Effector memory CD8-positive, alpha-beta T cell (primary cell): Measurements from ENCODE around the gene CSAD.
"Not testable (repeated sequence)": the region's sequence is repeated elsewhere in the genome, so short reads cannot be mapped to it uniquely, and the experiment has no call there.

Experiments
- ATAC-seq: fragments of 150-1000 bp; cut with Tn5 transposase; replicated peaks from 2 replicates; pipeline ENCODE4 v1.10.0; 2021; ENCODE audit warnings: mild to moderate bottlenecking, moderate library complexity
- DNase-seq, 3 experiments: peaks; one replicate each; pipeline ENCODE4 v3.0.0; 2021
- H3K27ac Mint-ChIP-seq, 2 donors: one replicate each; pipeline ENCODE4 v1.8.0; 2022; ENCODE audit warnings: mild to moderate bottlenecking in 2 of 2, mixed read lengths in 2 of 2, moderate library complexity in 2 of 2
- H3K27me3 Mint-ChIP-seq, 2 donors: one replicate each; pipeline ENCODE4 v1.8.0; 2022; ENCODE audit warnings: mixed read lengths in 2 of 2
- H3K36me3 Mint-ChIP-seq: one replicate; pipeline ENCODE4 v1.8.0; 2022; ENCODE audit warnings: mild to moderate bottlenecking, moderate library complexity, mixed read lengths; ENCODE audit not compliant: insufficient read depth
- H3K4me1 Mint-ChIP-seq, 2 donors: one replicate each; pipeline ENCODE4 v1.8.0; 2022; ENCODE audit warnings: low read depth in 2 of 2, mixed read lengths in 2 of 2
- H3K4me3 Mint-ChIP-seq, 2 donors: one replicate each; pipeline ENCODE4 v1.8.0; 2022; ENCODE audit warnings: mild to moderate bottlenecking in 2 of 2, mixed read lengths in 2 of 2, moderate library complexity in 2 of 2
- H3K9me3 Mint-ChIP-seq, 2 donors: one replicate each; pipeline ENCODE4 v1.8.0; 2022; ENCODE audit warnings: mixed read lengths in 2 of 2

Gene CSAD

DNA sequence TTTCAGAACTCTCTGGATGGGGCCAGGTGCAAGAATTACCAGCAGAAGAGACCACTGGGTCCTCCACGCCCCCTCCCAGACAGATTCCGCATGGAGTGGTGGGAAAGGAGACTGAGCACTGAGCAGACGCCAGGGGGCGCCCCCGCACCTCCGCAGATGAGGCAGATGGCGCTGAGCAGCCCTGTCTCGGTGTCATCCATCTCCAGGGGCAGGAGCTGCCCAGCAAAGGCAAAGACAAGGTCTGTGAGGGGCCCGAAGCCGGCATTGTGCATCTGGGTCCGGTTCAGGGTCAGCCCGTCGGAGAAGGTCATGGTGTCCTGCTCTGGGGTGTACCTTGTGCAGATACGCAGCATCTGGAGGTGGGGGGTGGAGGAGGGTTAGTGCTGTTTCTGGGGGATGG lies 32.6 kb upstream of the CSAD start:
- ATAC-seq (peak; percentile 61), DNase-seq (peak; percentile 78 to 80 (median 79))
- H3K4me3 Mint-ChIP-seq: peak overlapping the region in 1 of 2 donors; percentile 20
- H3K27ac Mint-ChIP-seq: peak overlapping the region; percentile 84 to 89
- no peaks in the 10 kb centered on the region for H3K27me3 Mint-ChIP-seq
- H3K4me1 Mint-ChIP-seq: peaks cover 58 to 74% of the 10 kb centered on the region in 2 donors
- H3K36me3 Mint-ChIP-seq: peaks cover 49% of the 10 kb centered on the region
- H3K9me3 Mint-ChIP-seq: no peaks in the 10 kb centered on the region

DNA sequence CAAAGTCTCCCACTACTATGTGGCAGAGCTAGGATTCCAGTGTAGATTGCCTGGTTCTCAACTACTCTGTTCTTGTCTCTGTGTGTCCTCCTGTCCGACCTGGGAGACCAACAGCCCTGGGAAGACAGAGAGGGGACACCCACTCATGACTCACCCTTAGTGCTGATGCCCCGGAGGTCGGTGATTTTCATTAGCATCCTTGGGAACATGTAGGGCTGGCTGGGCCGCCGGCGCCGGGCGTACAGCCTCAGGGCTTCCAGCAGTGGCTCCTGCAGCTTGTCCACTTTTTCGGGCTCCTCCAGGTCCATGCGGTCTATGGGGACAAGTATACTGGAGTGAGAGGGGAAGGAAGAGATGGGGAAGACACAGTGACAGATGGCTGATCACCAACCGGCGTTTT lies 32.2 kb upstream of the CSAD start:
- H3K9me3 Mint-ChIP-seq: no peaks in the 10 kb centered on the region
- peak overlapping the region in 1 of 2 donors; percentile 89 for H3K27ac Mint-ChIP-seq
- no peaks in the 10 kb centered on the region for H3K27me3 Mint-ChIP-seq
- peaks cover 58 to 75% of the 10 kb centered on the region in 2 donors for H3K4me1 Mint-ChIP-seq
- H3K36me3 Mint-ChIP-seq: peaks cover 48% of the 10 kb centered on the region
- no peak for ATAC-seq
- H3K4me3 Mint-ChIP-seq: no peak overlapping the region
- no peak for DNase-seq

DNA sequence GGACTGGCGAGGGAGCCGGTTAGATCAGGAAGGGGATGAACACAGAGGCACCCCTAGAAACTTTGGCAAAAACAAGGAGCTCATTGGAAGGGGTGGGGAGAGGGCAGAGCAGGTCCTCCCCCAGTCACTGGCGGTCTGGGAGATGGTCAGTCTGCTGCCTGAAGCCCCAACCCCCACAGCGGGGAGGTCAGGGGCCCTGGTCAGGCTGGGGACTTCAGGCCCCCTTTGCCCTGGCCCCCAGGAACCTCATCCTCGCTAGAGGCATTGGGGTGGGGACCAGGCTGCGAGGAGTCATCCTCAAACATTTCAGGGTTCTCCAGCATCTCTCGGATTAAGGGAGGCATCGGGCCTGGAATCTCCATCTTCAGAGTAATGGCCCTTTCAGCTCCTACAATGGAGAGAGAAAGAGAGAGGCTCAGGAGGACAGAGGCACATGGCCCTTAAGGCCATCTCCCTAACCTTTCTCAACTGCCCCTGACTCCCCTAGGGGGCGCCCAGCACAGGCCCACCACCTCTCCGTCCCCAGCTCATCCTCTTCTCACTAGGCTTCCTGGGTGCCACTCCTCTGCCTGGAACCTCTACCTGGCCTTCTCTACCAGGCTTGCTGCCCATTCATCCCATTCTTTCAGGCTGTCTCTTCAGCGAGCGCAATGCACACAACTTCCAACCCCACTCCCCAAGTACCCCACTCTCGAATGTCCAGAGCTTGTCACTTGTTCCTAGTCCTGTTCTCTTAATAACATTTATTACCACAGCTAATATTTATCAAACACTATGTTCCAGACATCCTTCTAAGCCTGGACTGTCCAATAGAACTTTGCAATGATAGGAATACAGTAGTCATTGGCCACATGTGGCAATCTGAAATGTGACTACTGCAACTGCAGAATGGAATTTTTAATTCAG lies 31.0 kb upstream of the CSAD start:
- Mint-ChIP-seq H3K4me3 (no peak overlapping the region), H3K9me3 (no peaks in the 10 kb centered on the region), H3K27me3 (no peaks in the 10 kb centered on the region), H3K27ac (peak overlapping the region; percentile 17 to 85), H3K36me3 (peaks cover 42% of the 10 kb centered on the region), H3K4me1 (peaks cover 56 to 72% of the 10 kb centered on the region in 2 donors)
- DNase-seq (no peak), ATAC-seq (no peak)

DNA sequence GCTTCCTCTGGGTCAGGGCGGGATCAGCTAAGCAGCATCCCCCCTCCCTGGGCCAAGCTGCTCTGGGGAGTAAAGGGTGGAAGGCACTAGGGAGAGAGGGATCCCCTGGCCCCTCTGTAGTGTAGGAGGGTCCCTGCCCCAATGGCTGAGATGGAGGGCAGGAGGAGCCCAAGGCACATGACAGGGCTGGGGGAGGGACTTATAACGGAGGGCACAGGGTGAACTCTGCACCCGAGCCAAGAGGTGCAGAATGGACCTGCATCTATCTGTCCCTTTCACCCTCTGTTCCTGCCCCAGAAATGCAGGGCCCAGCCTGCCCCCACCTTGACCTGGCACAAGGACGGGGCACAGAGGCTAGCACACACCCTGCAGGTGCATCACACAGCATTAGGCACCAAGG lies 30.1 kb upstream of the CSAD start:
- Mint-ChIP-seq H3K27me3 (no peaks in the 10 kb centered on the region), H3K4me1 (peaks cover 56 to 71% of the 10 kb centered on the region in 2 donors), H3K27ac (no peak overlapping the region), H3K36me3 (peaks cover 42% of the 10 kb centered on the region), H3K4me3 (no peak overlapping the region), H3K9me3 (no peaks in the 10 kb centered on the region)
- no peak for DNase-seq
- no peak for ATAC-seq

DNA sequence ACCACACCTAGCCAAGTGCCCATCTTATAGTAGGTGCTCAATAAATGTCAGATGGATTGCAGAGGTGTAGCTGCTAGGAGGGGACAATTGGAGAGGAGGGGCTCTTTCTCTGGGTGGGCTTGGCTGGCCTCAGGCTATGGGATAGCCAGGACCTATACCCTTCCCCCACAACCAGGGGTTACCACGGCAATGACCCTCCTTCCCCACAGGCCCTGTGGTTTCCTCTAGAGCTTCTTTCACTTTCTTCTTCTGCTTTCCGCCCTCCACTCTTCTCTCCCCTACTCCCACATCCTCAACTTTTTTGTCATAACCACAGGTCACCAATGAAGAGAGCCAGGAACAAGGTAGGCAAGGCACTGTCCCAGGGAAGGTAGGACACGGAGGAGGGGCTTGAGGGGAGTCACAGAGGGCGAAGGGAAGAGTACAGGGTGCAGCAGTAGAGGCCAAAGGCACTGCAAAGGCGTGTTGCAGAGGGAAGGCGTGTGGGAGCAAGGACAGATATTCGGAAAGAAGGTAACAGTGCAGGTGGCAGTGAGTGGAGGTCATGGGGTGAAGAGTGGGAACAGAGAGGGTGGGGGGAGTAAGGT lies 28.2 kb upstream of the CSAD start:
- peak; percentile 24 for ATAC-seq
- no peaks in the 10 kb centered on the region for H3K9me3 Mint-ChIP-seq
- peak overlapping the region; percentile 85 to 89 for H3K27ac Mint-ChIP-seq
- peak overlapping the region; percentile 81 to 92 for H3K4me3 Mint-ChIP-seq
- H3K27me3 Mint-ChIP-seq: no peaks in the 10 kb centered on the region
- peaks cover 63 to 66% of the 10 kb centered on the region in 2 donors for H3K4me1 Mint-ChIP-seq
- DNase-seq: no peak
- H3K36me3 Mint-ChIP-seq: peaks cover 32% of the 10 kb centered on the region

DNA sequence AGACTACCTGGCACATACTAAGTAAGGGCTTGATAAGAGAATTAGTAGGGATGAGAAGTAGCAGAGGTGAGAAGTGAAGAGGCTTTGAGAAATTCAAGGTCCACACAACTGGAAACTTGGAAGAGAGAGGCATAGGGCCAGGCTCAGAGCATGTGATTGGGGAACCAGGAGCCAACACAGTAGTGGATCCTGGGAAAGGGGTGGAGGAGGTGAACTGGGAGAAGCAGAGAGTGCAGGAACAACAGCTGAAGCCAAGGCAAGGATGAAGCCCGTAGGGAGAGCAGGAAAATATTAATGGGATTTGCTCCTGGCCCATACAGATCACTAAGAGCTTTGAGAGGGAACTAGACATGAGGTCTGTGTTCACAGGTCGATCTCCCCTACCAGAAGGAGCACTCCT lies 27.7 kb upstream of the CSAD start:
- Mint-ChIP-seq H3K4me1 (peaks cover 61% of the 10 kb centered on the region in 2 donors), H3K36me3 (peaks cover 32% of the 10 kb centered on the region), H3K27ac (peak overlapping the region; percentile 85 to 89), H3K27me3 (no peaks in the 10 kb centered on the region), H3K9me3 (no peaks in the 10 kb centered on the region), H3K4me3 (peak overlapping the region; percentile 81 to 92)
- no peak for DNase-seq
- no peak for ATAC-seq

DNA sequence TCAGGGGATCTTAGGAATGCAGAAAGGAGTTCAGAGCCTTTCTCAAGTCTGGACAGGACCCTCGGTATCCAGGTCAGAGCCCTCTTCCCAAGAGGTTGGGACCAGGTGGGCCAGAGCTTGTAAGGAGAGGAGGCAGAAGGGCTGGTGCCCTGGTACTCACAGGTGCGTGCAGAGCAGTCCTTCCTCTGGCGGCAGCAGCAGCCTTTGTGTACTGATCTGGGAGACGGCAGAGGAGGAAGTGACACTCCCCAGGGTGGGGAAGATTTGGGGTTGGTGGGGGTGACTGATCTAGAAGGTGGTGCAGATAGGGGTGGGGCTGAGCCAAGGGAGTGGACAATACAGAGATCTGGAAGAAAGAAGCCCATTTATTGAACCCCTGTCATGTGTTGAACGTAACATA lies 26.3 kb upstream of the CSAD start, which contains the start of gene ITGB7:
TSS of gene ITGB7 (minus strand) at position 210 of the 400 bp plus-strand sequence. CDS start 6,808 bp downstream, outside the sequence.
- Mint-ChIP-seq H3K36me3 (peaks cover 28% of the 10 kb centered on the region), H3K27me3 (no peaks in the 10 kb centered on the region), H3K4me3 (peak within 1 kb of the TSS; percentile 81 to 92), H3K9me3 (no peaks in the 10 kb centered on the region), H3K4me1 (peaks cover 56 to 63% of the 10 kb centered on the region in 2 donors), H3K27ac (peak within 1 kb of the TSS; percentile 85 to 89)
- DNase-seq: peak; percentile 56 to 62 (median 58)
- ATAC-seq: peak; percentile 80

DNA sequence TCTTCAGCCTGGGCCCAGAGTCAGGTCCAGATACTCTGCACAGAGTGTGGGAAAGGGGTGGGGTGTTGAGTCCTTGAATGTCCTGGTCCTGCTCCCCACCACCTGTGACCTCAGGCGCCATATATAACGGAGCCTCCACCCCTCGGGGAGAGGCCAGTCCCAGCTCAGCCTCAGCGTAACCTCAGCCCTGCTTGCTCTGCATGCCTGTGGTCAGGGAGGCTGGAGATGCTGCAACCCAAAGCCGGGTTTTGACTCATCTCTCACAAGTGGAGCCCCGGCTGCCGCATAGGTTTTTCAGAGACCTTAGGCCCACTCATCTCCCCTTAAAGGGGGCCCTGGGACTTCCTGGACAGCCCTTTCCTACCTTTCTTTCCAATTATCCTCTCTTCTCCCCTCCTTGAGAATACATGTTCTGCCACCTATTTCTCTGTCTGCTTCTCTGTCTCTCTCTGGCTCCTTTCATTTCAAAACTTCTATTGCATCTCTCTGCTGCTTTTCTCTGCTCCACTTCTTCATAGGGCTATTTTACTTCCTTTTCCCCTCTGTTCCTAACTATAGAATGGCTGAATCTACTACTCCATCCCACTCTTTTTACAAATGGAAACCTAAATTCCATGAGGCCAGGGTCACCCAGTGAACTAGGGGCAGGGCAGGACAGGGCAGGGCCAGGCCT lies 25.2 kb upstream of the CSAD start:
- Mint-ChIP-seq H3K4me3 (peak overlapping the region; percentile 81 to 92), H3K27ac (peak overlapping the region; percentile 85 to 89)

DNA sequence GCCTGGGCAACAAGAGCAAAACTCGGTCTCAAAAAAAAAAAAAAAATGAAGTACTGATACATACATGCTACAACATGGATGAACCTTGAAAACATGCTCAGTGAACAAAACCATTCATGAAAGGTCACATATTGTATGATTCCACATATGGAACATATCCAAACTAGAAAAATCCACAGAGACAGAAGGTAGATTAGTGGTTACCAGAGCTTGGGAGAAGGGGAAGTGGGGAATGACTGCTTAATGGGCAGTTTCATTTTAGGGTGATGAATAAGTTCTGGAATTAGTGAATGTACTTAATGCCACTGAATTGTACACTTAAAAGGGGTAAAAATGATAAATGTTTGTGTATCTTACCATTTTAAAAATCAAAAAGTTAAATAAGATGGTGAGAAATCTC lies 23.6 kb upstream of the CSAD start:
- peaks cover 34% of the 10 kb centered on the region for H3K36me3 Mint-ChIP-seq
- ATAC-seq (no peak), DNase-seq (no peak)
- H3K27me3 Mint-ChIP-seq: no peaks in the 10 kb centered on the region
- H3K4me1 Mint-ChIP-seq: peaks cover 61 to 72% of the 10 kb centered on the region in 2 donors
- H3K9me3 Mint-ChIP-seq: no peaks in the 10 kb centered on the region
- peak overlapping the region; percentile 81 to 92 for H3K4me3 Mint-ChIP-seq
- H3K27ac Mint-ChIP-seq: no peak overlapping the region

More for the DNA sequence above, 25.2 kb upstream of the CSAD start:
- H3K9me3 Mint-ChIP-seq: no peaks in the 10 kb centered on the region
- H3K4me1 Mint-ChIP-seq: peaks cover 55 to 63% of the 10 kb centered on the region in 2 donors
- DNase-seq (peak; percentile 45 to 51 (median 51)), ATAC-seq (peak; percentile 80)
- H3K36me3 Mint-ChIP-seq: peaks cover 28% of the 10 kb centered on the region
- no peaks in the 10 kb centered on the region for H3K27me3 Mint-ChIP-seq

DNA sequence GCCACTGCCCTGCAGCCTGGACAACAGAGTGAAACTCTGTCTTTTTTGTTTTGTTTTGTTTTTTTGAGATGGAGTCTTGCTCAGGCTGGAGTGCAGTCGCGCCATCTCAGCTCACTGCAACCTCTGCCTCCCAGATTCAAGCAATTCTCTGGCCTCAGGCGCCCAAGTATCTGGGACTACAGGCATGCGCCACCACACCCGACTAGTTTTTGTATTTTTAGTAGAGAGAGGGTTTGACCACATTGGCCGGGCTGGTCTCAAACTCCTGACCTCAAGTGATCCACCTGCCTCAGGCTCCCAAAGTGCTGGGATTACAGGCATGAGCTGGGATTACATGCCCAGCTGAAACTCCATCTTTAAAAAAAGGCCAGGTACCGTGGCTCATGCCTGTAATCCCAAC lies 21.6 kb upstream of the CSAD start:
- H3K4me1 Mint-ChIP-seq: peaks cover 57 to 69% of the 10 kb centered on the region in 2 donors
- H3K27ac Mint-ChIP-seq, H3K9me3 Mint-ChIP-seq, H3K27me3 Mint-ChIP-seq, DNase-seq, H3K4me3 Mint-ChIP-seq, ATAC-seq: not testable (repeated sequence)
- peaks cover 40% of the 10 kb centered on the region for H3K36me3 Mint-ChIP-seq

DNA sequence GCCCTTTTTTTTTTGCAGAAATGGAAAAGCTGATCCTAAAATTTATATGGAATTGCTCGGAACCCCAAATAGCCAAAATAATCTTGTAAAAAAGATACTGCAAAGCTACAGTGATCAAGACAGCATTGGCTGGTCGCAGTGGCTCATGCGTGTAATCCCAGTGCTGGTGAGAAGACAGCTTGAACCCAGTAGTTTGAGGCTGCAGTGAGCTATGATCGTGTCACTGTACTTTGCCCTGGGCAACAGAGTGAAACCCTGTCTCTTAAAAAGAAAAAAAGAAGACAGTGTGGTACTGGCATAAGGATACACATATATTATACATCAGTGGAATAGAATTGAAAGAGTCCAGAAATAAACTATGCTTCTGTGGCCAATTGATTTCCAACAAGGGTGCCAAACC lies 20.9 kb upstream of the CSAD start:
- DNase-seq (no peak), ATAC-seq (no peak)
- no peaks in the 10 kb centered on the region for H3K9me3 Mint-ChIP-seq
- H3K27me3 Mint-ChIP-seq: no peaks in the 10 kb centered on the region
- peaks cover 52 to 69% of the 10 kb centered on the region in 2 donors for H3K4me1 Mint-ChIP-seq
- H3K27ac Mint-ChIP-seq: no peak overlapping the region
- peaks cover 47% of the 10 kb centered on the region for H3K36me3 Mint-ChIP-seq
- no peak overlapping the region for H3K4me3 Mint-ChIP-seq

DNA sequence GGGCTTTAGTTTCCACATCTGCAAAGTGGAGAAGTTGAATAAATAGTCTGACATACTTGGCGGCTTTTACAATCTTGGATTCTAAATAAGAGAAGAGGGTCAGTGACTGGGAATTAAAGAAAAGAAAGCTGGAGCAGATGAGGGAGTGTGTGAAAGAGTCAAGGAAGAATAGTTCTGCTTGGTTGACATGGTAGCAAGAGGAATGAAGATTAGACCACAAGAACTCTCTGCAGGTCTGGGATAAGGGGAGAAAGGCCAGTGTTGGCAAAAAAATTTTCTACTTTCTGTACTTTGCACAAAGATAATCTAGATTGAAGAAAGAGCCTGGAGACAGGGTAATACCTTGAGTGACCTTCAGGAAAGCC lies 20.4 kb upstream of the CSAD start:
- no peak for DNase-seq

DNA sequence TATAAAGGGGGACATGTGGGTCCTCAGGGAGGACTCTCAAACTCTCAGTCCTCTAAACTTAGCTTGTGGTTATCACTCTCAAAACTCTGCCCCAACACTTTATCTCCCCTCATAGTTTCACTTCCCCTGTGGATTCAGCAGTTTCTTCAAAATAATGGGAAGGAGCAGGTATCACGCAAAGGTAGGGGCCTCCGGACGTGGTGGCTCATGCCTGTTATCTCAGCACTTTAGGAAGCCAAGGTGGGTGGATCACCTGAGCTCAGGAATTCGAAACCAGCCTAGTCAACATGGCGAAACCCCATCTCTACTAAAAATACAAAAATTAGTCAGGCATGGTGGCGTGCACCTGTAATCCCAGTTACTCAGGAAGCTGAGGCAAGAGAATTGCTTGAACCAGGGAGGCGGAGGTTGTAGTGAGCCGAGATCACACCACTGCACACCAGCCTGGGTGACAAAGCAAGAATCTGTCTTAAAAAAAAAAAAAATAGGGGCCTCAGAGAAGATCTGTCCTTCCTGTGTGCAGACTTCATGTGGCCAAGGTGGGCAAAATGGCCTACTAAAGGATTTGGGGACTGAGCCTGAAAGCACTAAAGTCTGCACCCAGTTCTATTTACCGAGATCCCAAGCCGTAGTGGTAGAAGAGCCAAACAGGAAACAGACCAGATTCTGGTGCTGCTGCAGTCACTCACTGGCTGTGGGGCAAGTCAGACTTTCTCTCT lies 19.9 kb upstream of the CSAD start:
- no peak for DNase-seq
- peaks cover 57% of the 10 kb centered on the region for H3K36me3 Mint-ChIP-seq
- H3K4me3 Mint-ChIP-seq: peak overlapping the region; percentile 58 to 72
- H3K9me3 Mint-ChIP-seq: no peaks in the 10 kb centered on the region
- ATAC-seq: peak; percentile 31
- peaks cover 46 to 66% of the 10 kb centered on the region in 2 donors for H3K4me1 Mint-ChIP-seq
- peak overlapping the region; percentile 36 to 82 for H3K27ac Mint-ChIP-seq
- H3K27me3 Mint-ChIP-seq: no peaks in the 10 kb centered on the region

More for the DNA sequence above, 20.4 kb upstream of the CSAD start:
- peaks cover 52% of the 10 kb centered on the region for H3K36me3 Mint-ChIP-seq
- H3K9me3 Mint-ChIP-seq: no peaks in the 10 kb centered on the region
- H3K4me3 Mint-ChIP-seq: peak overlapping the region; percentile 58 to 72
- peak overlapping the region; percentile 36 to 82 for H3K27ac Mint-ChIP-seq
- H3K27me3 Mint-ChIP-seq: no peaks in the 10 kb centered on the region
- H3K4me1 Mint-ChIP-seq: peaks cover 50 to 69% of the 10 kb centered on the region in 2 donors
- no peak for ATAC-seq
